HG02588 (cell line): ENCODE data around the gene SPIRE2.
"Not testable (repeated sequence)": the region's sequence is repeated elsewhere in the genome, so short reads cannot be mapped to it uniquely, and the experiment has no call there.

ENCODE experiments used
- ATAC-seq: cut with Tn5 transposase; IDR thresholded peaks from one replicate; pipeline ENCODE4 v1.9.1; 2021; ENCODE audit warnings: mild to moderate bottlenecking, moderate library complexity; ENCODE audit not compliant: unreplicated experiment

The SPIRE2 gene, protein sequence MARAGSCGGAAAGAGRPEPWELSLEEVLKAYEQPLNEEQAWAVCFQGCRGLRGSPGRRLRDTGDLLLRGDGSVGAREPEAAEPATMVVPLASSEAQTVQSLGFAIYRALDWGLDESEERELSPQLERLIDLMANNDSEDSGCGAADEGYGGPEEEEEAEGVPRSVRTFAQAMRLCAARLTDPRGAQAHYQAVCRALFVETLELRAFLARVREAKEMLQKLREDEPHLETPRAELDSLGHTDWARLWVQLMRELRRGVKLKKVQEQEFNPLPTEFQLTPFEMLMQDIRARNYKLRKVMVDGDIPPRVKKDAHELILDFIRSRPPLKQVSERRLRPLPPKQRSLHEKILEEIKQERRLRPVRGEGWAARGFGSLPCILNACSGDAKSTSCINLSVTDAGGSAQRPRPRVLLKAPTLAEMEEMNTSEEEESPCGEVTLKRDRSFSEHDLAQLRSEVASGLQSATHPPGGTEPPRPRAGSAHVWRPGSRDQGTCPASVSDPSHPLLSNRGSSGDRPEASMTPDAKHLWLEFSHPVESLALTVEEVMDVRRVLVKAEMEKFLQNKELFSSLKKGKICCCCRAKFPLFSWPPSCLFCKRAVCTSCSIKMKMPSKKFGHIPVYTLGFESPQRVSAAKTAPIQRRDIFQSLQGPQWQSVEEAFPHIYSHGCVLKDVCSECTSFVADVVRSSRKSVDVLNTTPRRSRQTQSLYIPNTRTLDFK

DNA sequence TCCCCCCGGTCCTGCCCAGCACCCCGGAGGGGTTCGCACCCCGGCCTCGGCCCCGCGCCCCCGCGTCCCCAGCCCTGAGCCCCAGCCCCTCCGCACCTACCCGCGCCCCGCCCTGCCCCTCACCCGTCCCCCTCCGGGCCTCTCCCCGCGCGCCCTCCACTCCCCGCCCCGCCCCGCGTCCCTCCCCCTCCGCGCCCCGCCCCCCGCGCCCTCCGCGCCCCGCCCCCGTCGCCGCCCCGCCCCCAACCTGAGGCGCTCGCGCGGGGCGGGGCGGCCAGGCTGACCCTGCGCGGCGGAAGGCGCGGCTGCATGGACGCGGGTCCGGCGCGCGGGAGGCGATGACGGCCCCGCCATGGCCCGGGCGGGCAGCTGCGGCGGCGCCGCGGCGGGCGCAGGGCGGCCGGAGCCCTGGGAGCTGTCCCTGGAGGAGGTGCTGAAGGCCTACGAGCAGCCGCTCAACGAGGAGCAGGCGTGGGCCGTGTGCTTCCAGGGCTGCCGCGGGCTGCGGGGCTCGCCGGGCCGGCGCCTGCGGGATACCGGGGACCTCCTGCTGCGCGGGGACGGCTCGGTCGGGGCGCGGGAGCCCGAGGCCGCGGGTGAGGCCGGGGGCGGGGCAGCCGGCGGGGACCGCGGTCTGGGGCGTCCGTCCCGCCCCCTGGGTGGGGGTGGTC, at the start of gene SPIRE2:
SPIRE2 (plus strand) TSS at position 277 of the 671 bp plus-strand sequence; CDS start at position 353, 76 bp downstream.
- no peak for ATAC-seq

DNA sequence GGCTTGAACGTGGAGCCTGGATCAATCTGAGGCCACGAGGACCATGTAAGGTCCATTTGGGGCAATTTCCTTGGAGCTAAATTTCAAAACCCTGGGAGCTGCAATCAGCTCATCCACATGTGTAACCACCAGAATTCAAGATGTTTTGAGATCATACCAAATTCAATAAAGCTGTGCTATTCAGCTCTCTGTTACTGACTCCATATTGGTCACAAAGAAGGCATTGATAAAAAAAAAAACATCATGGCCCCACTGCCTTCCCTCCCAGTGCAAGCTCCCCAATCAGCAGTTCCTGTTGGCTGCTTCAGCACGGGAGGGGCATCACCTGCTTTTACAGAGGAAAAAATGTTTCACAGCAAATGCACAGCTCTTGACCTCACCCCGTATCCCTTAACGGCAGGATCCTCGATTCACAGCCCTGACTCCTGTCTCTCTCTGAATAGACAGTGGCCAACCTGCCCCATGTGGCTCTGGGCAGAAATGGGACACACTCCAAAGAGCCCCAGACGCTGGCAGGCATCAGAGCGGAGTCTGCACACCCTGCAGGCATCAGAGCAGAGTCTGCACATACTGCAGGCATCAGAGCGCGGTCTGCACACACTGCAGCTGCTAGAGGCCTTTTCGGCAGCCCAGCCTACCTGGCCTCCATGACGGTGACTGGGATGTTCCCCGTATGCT, 48.9 kb upstream of the SPIRE2 start:
- ATAC-seq, result no peak

GRCh38 chr16:89779909-89780305, 48.4 kb upstream of the SPIRE2 start:
- ATAC-seq, result no peak

DNA sequence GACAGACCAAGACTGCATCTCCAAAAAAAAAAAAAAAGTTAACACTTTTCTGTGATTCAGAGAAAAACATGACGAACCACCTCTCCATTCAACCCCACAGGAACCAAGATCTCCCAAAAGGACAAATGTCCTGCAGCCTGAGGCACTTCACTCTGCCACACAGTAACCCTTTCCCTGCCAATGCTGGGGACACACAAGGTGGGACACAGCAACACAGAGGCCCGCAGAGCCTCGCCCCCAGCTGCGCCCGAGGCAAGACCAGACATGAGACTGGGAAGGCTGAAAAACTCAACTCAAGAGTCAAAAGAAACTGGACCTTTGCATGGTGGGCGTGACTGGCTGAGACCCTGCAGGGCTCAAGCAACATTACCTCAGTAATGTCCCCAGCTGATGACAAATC, 45.8 kb upstream of the SPIRE2 start:
- ATAC-seq, result no peak

GRCh38 chr16:89783952-89784351, 44.3 kb upstream of the SPIRE2 start:
- ATAC-seq, result not testable (repeated sequence)

- ATAC-seq, result no peak
Observed at GRCh38 chr16:89784406-89784805, 43.9 kb upstream of the SPIRE2 start.

- no peak for ATAC-seq
Observed at GRCh38 chr16:89785523-89786155, 42.6 kb upstream of the SPIRE2 start.

- ATAC-seq, result no peak
Observed at GRCh38 chr16:89786474-89787364, 41.6 kb upstream of the SPIRE2 start.

- no peak for ATAC-seq
Observed at GRCh38 chr16:89787365-89787805, 40.9 kb upstream of the SPIRE2 start.

- ATAC-seq, result no peak
Observed at GRCh38 chr16:89791278-89791995, 36.8 kb upstream of the SPIRE2 start.

GRCh38 chr16:89793092-89793491, 35.2 kb upstream of the SPIRE2 start:
- not testable (repeated sequence) for ATAC-seq

GRCh38 chr16:89793955-89794354, 34.3 kb upstream of the SPIRE2 start:
- no peak for ATAC-seq

DNA sequence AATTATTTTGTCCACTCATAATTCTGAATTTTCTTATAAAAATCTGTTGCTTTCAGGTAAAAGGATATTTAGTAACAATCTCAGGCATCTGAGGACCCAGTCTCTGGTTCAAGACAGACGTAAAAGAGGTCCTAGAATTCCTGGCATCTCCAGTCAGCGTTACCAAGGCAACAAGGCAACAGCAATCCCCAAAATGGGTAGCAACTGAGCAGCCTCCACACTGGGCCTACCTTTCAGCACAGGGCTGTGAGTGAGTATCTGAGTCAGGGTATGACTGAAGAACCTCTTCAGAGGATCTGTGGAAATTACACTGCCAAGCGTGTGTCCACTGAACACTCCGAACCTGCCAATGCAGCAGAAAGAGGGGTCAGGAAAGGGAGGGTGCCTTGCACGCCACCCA, 32.6 kb upstream of the SPIRE2 start:
- ATAC-seq, result no peak

DNA sequence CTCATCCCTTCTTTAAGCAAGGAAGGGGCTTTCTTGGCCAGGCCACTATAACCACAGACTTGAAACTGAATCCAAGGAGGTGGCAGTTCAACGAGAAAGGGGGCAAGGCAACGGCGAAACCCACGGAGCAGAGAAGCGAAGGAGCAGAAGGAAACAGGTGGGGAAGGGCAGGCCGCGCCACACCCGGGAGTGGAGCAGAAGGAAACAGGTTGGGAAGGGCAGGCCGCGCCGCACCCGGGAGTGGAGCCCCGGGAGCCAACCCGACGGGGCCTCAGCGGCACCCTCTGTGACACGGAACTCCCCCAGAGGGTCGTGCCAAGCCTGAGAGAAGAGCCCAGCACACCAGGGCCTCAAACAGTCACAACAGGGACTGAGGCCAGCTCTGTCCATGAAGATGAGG, 32.2 kb upstream of the SPIRE2 start:
- ATAC-seq, result no peak

GRCh38 chr16:89798126-89798525, 30.1 kb upstream of the SPIRE2 start:
- ATAC-seq, result no peak

GRCh38 chr16:89798832-89799370, 29.4 kb upstream of the SPIRE2 start:
- no peak for ATAC-seq

- no peak for ATAC-seq
Observed at GRCh38 chr16:89801800-89802199, 26.5 kb upstream of the SPIRE2 start.

GRCh38 chr16:89805136-89805905, 23.0 kb upstream of the SPIRE2 start:
- ATAC-seq, result no peak
